Stimulated activated CD8-positive, alpha-beta memory T cell treated with anti-CD3 and anti-CD28 coated beads, Interleukin-15, amount 100 ng/mL, for 48 hours (primary cell): ENCODE data around the gene PTN.

ENCODE experiments used
- DNase-seq, 2 donors: peaks; one replicate each; pipeline ENCODE4 v3.0.0-alpha.2; 2020; ENCODE audit warnings: low read depth in 2 of 2

Gene PTN, protein sequence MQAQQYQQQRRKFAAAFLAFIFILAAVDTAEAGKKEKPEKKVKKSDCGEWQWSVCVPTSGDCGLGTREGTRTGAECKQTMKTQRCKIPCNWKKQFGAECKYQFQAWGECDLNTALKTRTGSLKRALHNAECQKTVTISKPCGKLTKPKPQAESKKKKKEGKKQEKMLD

DNA sequence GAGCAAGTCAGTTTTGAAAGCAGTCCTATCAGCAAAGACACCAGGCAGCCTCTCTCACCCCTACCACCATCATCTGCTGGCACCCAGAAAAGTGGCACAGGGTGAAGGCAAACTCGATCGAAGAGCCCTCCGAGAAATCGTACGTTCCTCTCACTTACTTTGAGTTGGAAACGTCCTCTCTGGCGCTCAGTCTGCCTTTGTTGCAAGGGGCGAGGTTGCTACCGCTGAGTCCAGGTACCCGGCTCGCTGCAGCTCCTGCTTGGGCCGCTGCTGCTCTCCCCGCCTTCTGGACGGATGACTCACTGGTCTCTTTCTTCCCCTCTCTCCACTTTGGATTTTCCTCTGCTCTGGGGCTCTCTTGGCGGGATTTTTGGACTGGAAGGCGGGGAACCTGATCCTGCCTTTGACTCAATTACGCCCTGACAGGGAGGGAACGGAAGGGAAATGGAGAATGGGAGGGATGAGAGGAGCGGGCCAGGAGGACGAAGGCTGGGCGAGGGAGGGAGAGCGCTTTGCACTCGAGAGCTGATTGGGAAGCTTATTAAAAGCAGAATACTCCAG, at the start of gene PTN:
Gene PTN, minus strand, starts transcription at position 453 of the 561 bp plus-strand sequence. CDS start 88,760 bp downstream, outside the sequence.
- DNase-seq: no peak

DNA sequence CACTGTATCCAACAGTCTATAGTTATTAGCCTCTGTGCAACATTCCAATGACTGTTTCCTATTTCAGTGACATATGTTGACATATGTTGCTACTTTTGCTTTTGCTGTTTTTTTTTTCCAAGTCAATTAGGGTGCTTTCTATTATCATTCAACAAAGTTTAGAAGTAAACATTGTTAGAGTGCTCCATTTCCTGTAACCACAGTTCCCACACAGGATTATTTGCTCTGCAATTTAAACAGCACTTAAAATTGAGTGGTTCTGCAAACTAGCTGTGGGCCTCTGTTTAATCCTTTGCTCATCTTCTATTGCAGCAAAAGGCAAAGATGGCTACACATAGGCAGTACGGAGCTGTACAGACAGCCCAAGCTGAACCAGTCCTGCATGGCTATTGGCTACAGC, 46.5 kb upstream of the PTN start:
- DNase-seq: no peak

DNA sequence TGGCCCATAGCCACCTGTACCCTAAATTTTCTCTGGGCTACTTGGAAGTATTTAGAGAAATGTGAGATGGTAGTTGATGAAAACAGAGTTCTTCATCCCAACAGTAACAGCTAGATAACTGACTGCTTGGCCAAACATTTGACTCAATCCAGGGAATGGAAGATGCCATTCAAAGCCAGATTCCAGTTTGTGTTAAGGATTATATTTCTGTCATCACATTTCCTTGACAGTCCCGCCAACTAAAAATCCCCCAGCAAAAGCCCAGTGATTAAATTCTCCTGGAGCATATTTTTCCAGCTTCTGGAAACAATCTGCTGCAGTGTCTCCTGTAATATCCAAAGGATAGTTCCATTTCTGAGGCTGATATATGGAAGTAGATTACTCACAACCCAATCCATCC, 45.4 kb upstream of the PTN start:
- no peak for DNase-seq

DNA sequence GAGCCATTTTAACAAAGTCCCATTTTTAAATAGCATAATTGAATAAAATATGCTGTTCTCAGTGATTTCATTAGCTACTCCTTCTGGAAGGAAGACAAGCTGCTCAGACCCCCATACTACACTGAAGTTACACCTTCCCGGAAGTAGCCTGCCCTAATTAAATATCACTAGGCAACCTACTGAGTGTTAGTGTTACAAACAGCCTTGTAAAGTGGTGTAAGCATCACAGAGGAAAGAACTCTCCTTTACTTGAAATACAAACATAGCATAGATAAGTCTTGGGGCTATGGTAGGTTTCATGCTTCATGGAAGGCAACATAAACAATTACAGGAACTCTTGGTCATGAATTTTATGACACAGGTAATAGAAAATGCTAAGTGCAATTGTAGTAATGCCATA, 43.4 kb upstream of the PTN start:
- DNase-seq: no peak

DNA sequence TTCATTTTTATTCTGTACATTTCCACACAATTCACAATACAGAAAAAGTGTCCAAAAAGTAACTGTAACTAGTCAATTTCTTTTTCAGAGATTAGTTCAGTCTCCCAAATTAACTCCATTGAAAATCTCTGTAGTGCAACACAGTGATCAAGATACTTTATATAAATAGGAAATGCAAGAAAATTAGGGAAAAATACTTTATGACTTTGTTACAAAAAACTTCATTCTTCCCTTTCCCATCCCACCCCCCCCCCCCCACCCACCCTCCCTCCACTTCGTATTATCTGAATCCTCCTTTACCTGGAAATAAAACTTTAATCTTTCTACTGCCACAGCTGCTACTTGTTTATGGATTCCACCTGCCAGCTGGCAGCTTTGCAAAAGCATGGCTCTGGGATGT, 37.5 kb upstream of the PTN start:
- DNase-seq: no peak

DNA sequence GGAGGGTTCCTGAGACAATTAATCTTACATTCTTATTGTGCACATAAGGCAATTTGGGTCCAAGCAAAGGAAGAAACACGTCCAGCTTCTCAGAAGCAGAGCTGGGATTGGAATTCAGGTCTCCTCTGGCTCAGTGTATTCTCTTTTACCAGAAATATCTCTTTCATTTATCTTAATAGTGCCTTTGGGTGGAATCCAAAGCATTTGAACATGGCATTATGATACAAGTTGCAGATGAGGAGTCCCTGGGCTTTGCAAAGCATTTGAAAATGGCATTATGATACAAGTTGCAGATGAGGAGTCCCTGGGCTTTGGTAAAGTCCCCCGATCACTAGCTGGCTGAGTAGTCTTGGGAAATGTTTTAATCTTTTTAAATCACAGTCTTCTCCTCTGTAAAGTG, 30.0 kb upstream of the PTN start:
- DNase-seq: no peak

DNA sequence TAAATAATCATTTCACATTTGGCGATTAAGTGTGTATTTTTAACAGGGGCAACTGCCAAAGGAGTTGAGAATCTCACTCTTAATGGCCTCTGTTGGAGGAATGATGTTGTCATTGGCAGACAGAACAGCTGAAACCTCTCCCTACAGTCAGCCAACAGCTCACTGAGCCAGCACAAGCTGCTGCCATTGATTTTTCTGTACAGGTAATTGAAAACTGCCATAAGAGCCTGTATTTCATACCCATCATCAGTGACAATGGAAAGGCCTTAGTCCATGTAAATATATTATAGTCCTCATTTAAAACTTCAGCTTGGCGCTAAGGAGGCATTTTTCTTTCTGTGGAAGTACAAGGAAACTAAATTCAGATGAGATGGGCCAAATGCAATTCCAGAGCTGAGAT, 28.1 kb upstream of the PTN start:
- DNase-seq: no peak

DNA sequence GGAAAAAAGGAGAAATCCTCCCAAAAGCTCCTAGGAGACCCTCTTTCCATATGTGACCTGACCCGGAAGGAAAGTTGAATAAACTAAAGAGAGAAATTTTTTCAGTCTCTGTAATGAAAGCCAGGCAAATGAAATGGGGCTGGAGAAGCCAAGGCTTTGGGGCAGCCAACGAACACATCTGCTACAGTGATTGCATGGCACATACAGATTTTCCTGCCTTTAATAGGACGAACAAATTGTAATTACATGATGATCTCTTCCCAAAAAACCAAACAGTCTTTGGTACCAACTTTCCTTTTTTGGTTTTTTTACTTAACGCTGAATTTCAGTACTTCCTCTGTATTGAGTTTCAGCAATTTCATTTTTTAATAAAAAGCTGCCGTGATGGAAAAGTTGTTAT, 23.5 kb upstream of the PTN start:
- no peak for DNase-seq

DNA sequence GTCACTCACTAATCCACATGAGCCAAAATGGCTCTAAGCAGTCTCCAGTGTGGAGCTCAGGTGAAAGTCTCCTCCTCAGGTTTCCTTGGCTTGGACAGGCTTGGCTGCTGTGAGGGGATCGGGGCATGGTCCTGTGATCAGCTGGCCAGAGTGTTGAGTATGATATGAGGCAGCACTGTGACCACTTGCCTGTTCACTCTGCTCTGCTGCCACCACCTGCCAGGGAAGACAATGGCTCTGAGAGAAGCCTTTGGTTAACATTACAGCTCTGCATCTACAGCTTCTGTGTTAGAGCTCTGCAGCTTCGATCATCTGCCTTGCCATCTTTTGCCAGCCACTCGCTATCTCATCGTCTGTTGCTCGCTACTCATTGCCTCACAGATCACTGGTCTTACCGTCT, 20.1 kb upstream of the PTN start:
- DNase-seq: no peak

DNA sequence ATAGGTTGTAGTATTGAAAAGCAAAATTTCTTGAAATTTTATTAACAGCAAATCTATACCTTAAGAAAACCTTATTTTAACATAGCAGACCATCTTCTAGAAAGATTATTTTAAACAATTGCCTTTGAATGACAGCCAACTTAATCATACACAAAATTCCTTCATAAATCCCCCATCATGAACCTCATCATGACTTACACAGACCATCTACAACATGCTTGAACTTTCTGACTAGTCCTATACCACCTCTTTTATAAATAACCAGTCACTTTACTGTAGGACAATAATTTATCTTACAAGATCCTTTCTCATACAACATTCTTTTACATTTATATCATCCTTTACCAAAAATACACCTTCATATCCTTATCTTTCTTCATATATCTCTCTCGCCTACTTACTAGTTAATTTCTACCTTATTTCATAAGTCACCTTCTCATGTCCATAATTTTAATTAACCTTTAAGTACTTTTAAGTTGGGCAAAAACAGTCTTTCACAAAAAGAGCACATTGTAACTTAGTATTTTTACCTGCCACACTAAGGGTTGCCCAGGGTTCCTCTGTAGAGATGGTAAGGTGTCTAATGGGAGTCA, 16.6 kb upstream of the PTN start:
- DNase-seq: no peak

DNA sequence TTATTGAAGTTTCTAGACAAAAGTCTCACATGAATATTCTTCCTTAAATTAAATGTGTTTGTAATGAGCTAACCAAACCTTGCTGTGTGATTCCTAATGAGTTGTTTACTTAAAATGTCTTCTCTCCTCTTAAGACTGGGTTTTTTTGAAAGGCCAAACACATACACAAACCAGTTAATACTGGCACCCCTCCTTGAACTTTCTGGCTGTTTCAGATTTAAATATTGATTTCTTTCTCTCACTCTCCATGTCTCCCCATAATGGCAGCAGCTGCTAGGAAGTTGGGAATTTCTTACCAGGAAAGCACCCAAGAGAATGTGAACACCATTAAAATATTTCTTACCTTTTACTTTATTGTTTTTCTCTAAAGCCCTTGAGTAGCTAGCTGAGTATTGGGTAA, 11.4 kb upstream of the PTN start:
- no peak for DNase-seq

DNA sequence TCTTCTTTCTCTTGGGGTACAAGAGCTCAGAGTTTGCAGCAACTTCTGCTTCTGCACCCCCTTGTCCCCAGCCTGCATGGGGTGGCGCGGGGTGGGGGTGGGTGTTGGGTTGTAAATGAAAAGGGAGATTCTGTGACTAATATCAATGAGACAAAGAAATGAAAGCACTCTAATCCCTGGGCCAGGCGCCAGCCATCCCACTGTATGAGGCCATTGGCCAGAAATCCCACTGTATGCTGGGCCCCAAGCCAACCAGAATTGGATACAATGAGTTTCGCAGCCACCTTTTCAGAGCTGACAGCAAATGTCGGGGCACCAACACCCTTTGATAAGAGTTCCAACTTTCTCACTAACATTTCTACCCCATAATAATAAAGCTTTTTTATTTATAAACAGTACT, 10.9 kb upstream of the PTN start:
- DNase-seq: no peak

DNA sequence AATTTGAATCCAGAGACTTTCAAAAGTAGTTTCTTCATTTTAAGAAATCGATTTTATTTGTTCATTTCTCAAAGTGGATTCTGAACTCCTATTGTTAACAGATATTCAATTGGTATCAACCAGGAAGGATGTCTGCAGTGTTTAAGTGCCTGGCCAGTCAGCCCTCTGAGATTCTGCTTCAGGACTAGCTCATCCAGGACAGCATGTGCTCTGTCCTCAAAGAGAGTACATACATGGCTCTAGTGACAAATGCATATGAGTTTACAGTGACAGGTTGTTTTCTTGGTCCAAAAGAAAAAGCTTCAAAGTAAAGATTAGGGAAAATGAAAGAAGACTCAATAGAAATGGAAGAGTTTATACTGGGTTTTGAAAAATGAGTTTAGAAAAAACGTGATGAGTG, 8.4 kb upstream of the PTN start:
- DNase-seq: no peak

DNA sequence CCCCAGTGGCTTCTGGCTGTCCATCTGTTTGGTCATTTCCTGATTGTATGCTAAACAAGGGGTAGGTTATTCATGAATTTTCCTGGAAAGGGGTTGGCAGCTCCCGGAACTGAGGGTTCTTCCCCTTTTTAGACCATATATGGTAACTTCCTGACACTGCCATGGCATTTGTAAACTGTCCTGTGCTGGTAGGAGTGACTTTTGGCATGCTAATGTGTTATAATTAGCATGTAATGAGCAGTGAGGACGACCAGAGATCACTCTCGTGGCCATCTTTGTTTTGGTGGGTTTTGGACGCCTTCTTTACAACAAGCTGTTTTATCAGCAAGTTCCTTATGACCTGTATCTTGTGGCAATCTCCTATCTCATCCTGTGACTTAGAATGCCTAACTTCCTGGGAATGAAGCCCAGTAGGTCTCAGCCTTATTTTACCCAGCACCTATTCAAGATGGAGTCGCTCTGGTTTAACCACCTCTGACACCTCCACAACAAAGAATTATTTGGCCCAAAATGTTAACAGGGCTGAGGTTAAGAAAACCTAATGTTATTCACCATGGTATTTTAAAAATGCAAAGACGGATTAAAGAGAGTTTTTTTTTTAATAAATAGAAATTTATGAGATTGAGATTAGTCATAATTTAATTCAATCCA, 2.4 kb upstream of the PTN start:
- no peak for DNase-seq

DNA sequence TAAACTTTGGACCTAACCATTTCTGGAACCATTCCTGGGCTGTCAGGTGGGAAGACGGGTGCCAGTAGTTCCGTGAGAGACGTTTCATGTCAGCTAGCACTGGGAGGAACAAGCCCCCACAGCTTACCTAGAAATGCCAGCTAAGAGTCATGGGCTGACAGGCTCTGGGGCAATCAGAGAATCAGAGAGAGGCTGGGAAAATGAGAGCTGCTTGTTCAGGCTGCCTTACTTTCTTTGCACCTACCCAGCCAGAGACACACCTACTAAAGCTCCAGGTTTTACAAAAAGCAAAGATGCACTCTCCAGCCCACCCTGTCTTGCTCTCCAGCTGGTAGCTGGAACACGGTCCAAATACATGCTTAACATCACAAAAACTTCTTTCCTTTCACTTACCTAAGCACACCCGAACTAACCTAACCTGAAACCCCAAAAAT, 688 bp downstream of the PTN start:
- DNase-seq: no peak

DNA sequence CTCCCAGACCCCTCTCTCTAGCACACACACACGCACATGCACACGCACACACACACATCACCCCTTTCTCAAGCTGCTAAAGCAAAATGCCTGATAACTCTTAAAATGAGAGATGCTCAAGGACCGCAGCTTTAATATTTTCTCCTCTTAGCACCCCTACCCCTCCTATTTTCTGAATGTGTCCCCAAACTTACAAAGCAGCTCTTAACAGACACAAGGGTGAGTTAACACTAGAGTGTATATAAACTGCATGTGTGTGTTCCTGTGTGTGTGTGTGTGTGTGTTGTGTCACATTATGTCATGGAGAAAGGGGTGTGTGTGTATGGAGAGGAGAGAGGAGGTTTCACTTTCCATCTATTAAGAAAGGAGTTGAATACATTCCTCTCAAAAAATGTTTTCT, 1.3 kb downstream of the PTN start:
- no peak for DNase-seq

DNA sequence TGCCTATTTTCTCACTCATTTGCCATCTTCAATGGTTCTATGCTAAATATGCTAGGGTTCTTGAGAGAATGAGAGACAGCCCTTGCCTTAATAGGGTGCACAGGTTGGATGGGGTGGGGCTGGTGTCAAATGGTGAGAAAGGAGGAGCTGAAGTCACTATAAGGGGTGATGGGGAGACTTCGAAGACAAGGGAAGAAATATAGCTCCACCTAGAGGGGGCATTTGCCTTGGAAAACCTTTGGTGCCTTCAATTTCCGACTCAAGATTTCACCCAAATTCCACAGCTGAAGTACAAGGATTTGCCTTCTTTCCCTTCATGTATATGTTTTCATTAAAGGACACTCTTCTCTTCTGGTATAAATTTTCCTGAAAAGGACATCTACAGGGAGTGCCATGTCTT, 5.6 kb downstream of the PTN start:
- no peak for DNase-seq

DNA sequence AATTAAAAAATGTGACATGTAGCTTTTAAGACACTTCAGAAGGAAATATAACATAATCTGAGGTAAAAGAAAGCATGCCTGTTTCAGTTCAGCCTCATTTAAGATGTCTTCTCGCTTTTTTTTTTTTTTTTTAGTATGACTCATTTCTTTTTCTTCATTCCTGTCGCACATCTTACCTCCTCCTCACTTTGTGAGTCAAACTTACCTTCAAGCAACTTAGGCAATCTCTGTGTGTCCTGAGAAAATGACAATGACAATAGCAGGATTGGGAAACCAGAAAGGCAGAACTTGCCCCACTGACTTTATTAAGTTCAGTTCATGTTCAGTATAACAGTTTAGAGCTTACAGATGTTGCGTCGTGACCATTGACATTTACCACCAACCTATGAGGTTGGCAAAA, 7.7 kb downstream of the PTN start:
- DNase-seq: no peak

DNA sequence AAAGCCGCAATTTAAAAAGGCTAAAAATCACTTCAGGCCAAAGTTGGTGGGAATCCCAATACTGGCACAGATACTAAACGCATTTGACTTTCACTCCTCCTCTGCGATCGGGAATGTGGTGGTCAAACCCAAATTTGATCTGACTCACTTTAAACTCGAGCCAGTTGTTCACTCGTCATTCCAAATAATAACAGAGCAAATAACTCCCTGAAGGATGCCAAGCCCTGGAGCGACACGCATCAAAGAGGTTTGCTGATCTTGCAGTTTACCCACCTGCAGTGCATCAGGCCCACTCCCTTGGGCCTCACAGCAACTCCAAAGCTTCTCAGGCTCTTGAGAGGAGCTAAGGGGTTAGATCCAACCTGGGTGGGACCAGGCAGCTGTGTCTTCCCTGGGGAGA, 12.2 kb downstream of the PTN start:
- DNase-seq: no peak

DNA sequence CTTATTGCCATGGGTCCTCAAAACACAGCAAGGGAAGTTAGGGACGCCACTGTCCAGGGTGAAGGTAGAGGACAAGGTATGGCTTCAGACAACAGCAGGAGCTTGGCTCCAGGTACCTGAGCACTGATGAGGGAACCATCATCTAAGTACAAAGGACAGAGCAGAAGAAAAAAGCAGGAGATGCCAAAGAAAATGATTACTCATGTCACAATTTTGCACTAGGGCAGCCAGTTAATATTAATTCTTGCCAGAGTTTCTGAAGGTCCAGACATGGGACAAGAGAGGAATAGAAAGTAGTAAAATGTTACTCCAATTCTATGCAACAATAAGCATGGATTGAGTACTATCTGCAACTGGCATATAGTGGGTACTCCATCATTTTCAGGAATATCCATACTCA, 14.1 kb downstream of the PTN start:
- DNase-seq: no peak

DNA sequence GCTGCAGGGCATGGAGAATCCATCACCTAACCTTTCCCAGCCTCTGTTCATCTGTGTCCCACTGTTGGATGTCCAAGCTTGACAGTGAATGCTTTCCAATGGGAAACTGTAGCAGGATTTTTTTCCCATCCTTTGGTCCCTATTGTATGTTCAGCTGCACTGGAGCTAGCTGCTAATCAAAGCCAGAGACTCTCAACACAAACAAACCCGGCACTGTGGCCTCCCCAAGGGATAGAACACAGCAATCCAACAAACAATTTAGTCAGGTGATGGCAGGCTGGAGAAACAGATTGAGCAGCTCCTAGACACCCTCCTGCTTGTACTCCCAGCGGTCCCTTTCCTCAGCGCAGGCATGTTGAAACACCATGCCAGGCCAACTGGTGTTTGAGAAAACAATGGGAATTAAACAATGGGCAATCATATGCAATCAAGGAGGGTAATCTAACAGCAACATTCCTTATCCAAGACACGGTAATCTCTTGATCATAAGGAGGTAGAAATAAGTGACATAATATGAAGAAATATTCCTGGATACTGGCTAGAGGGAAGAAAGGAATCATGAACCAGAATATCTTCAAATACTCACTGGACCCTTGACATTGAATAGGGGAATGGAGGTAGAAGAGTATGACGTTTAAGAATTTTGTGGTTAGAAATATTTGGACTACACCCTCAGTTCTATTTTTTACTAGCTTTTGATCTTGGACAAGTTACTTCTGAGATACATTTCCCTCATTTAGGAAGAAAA, 15.0 kb downstream of the PTN start:
- no peak for DNase-seq

DNA sequence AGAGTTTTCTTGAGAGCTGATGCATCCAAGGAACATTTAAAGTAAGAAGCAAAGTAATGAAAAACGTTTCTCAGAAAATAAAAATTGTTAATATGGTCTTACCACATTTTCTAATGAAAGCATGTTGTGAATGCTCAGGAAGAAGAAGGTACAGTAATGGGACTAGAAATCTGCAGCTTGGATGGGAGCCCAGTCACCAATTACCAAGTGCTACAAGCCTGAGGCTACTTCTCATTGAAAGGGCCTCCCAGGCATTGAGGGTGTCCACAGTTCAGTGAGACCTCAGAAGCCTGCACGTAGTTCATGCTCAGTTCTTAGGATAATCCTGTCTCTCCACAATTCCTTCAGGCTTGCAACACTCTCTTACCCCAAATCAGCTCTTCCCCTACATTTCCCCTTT, 17.6 kb downstream of the PTN start:
- no peak for DNase-seq
